Hepatic stellate cell (primary cell): ENCODE data around the gene APCDD1.

Experiments used
- DNase-seq: peaks from one replicate; pipeline ENCODE4 v3.0.0; 2011; ENCODE audit warnings: low spot score

The APCDD1 gene

DNA sequence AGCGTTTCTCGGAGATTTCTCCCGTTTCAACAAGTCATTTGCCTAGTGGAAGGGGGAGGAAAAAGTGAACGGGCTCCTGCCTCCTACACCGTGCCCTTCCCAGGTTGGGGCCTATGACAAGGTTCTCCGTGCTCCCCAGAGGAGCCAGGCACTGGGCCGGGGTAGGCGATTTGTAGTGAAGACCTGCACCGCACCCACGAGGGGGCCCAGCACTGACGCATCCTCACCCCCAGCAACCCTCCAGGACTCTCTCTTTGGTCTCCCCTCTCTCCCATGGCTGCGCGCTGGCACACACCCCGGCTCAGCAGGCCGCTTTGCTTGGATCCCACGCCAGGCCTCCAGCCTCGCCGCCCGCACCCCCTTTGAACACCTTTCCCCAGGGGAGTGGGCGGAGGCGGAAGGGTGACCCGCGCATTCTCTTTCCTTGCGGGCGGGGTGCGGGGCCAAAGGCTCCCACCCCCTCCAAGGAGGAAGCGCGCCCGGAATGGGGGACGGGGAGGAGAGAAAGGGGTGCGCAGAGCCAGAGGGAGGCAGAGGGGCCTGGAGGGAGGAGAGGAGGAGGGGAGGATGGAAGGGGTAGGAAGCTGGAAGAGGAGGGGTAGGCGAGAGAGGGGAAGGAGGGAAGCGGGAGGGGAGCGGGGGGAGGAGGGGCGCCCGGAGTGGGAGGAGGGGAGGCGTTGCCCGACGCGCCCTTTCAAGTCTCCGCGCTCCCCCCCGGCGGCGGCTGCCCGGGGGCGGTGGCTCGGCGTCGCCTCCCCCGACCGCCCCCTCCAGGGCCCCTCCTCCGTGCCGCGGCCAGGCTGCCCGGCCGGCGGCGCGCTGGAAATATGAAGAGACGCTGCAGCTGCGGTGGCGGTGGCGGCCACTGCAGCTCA lies at the start of gene APCDD1:
TSS of gene APCDD1 (plus strand) at position 830 of the 875 bp plus-strand sequence. CDS start 347 bp downstream, outside the sequence.
- DNase-seq = no peak

DNA sequence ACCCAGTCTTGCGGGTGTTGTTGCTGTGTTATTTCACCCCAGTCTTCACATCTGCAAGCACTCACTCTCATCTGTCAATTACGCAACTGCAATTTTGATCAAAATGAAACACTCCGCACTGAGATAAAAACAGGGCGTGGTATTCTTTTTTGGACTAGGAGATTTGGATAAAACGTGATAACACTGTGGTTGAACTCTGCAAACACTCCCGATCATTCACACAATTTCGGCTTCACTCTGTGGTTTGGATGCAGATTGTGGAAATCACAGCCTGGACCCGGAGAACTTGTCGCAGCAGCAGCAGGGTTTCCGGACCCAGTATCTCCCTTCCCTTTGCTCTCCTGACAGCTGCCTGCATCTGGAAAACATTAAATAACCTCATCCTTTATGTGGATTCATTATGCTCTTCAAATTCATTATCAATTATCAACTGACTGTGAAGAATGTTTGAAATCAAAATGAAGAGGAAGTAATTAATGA lies 49.4 kb upstream of the APCDD1 start:
- DNase-seq = no peak

- no peak for DNase-seq
These were observed 48.4 kb upstream of the APCDD1 start for GRCh38 chr18:10405816-10406663.

DNA sequence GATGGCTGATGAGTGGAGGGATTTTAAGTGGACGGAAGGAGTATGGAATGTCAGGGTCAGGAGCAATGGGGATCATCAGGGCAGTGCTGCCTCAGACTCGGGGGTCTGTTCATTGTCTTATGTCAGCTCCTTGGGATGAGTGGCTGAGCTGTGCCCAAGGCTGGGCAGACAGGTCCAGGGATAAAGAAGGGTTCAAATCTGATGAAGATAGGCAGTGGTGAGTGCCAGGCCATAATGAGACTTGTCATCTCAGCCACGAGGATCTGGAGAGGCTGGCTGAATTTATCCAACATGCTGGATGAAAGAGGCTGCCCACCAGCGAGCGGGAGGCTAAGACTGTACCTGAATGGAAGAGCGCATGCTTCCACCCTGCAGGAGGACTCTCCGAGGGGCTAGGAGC lies 46.3 kb upstream of the APCDD1 start:
- DNase-seq = no peak

DNA sequence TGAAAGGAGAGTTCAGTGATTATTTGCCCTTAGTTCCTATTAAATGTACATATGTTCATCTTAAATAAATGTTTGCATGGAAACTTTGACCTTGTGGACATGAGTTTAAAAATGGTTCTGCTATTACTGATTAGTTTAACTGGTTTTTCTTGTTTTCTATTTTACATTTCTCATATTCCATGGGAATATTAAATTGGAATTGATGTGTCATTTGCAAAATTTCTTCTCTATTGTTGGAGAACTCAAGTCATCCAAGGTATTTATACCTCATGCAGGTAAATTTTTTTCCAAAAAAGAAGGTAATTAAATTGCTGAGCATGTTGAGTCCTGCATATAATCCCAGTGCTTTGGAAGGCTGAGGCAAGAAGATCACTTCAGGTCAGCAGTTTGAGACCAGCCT lies 45.4 kb upstream of the APCDD1 start:
- DNase-seq = no peak

- DNase-seq = no peak
These were observed 43.7 kb upstream of the APCDD1 start for GRCh38 chr18:10410472-10411308.

GRCh38 chr18:10412933-10413332 lies 41.5 kb upstream of the APCDD1 start:
- DNase-seq = no peak

DNA sequence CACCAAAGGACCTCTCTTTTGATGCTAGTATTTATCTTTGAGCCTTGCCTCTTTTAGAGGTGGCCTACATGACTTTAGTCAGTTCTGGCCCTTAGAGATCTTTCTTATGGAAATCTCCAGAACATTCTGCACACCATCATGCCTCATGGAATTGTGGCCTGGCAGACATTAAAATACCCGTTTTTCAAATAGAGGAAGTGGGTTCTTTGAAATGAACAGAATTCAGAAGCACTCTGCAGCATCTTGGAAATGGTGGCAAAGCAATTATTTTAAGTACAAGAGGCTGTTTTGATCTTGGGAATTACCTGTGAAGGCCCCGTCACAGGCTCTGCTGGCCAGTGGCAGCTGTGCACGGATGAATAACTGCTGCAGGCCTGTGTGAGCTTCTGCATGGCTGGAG lies 40.7 kb upstream of the APCDD1 start:
- no peak for DNase-seq

DNA sequence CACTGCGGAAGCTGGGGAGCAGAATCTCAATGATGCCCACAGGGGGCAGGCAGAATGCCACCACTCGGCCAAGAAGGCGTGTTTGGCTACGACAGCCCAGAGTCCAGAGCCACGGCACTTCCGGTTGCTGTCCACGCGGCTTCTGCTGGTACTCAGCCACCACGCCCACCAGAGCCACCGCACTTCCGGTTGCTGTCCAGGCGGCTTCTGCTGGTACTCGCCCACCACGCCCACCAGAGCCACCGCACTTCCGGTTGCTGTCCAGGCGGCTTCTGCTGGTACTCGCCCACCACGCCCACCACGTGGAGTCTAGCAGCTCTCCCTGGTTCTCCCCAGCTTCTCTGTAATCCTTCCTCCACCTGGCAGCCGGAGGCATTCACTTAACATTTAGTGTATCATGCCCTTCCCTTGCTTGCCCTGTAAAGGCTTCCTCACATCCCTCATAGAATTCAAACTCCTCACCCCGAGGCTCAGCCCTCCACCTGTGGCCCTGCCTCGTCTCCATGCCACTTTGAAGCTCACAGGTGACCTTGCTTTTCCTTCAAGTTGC lies 40.1 kb upstream of the APCDD1 start:
- DNase-seq = no peak

DNA sequence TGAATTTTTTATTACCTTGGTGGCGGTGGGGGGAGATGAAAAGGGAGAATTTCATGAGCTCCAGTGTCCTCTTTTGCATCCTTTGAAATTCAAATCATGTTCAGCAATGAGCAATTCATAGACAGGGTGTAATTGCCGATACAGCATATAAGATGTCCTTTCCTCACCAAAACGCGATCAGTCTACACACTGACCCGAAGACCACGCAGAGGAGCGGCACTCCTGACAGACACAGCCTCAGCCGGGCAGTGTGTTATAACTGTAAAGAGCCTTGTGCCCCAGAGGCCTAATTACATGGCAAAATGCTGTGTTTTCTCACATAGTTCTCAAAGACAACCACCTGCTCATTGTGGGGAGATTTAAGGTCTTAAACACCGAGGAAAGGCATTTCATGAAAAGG lies 38.4 kb upstream of the APCDD1 start:
- no peak for DNase-seq

- DNase-seq = no peak
These were observed 37.2 kb upstream of the APCDD1 start for GRCh38 chr18:10417191-10417590.

DNA sequence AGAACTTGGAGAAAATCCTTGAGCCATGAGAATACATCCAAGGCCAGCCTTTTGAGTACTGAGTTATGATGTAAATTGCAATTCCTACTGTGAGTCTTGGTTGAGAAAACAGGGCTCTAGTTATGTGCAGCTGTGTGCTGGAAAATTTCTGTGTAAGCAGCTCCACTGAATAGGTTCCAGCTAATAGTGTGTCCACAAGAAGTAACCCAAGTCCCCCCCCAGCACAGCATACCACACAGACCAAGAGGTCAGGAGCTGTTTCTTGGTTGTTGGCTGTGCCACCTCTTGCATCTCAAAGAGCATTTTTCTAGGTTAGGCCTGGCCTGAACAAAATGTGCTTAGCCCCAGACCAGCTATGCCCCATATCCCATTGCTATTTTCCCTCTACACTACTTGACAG lies 36.8 kb upstream of the APCDD1 start:
- DNase-seq = no peak

DNA sequence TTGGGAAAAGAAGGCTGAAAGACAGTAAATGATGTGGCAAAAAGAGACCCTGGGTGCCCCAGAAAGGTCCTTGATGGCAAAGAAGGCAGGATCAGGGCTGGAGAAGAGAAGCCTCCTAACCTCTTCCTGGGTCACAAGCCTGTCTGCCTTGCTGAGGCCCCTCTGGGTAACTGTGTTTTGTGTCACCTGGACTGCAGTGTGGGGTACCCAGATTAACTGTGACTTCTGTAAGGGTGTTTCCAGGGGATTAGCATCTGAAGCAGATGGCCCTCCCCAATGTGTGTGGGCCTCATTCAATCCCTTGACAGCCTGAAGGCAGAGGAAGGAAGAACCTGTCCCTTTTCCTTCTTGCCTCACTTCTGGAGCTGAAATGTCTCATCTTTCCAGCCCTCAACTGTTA lies 35.6 kb upstream of the APCDD1 start:
- DNase-seq = no peak

GRCh38 chr18:10419420-10420103 lies 34.9 kb upstream of the APCDD1 start:
- DNase-seq = no peak

DNA sequence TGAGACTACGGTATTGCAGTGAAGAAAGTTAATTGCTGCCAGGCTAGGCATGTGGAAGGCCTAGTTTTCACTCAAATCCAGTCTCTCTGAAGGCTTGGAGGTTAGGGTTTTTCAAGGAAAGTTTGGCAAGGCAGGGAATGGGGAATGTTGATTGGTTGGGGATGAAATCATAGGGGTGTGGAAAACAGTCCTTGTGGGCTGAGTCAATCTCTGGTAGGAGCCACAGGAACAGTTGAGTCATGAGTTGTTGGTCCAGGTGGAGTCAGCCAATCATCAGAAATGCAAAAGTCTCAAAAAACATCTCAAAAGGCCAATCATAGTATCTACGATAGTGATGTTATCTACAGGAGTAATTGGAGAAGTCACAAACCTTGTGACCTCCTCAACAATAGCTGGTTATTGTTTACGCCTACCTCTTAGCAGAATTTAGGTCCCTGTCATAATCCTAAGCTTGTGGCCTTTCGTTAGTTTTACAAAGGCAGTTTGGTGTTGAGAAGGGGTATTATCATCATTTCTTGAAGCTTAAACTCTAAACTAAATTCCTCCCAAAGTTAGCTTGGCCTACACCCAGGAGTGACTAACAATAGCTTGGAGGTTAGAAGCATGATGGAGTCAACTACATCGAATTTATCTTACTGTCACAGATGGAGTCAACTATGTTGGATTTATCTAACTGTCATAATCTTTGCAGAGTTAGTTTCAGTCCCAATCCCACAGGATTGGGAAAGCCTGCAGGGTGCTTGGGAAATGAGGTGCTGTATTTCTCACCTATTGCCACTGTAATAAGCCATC lies 33.7 kb upstream of the APCDD1 start:
- DNase-seq = no peak

DNA sequence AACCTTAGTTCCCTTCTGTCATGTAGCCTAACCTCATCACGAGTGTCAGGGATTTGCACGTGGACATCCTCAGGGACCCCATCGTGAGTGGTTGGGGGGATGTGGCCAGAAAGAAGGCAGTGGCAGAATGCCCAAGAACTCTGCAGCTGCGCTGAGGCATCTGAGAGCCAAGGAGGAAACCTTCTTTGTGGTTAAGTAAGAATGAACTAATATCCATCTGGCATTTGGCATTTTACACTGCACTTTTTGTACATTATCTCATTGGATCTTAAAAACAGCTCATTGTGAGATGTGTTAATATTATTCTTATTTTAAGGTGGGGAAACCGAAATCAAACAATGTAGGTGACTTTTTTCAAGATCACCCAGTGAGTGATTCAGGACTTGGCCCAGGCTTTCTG lies 32.6 kb upstream of the APCDD1 start:
- no peak for DNase-seq

- DNase-seq = no peak
These were observed 31.7 kb upstream of the APCDD1 start for GRCh38 chr18:10422731-10423130.

DNA sequence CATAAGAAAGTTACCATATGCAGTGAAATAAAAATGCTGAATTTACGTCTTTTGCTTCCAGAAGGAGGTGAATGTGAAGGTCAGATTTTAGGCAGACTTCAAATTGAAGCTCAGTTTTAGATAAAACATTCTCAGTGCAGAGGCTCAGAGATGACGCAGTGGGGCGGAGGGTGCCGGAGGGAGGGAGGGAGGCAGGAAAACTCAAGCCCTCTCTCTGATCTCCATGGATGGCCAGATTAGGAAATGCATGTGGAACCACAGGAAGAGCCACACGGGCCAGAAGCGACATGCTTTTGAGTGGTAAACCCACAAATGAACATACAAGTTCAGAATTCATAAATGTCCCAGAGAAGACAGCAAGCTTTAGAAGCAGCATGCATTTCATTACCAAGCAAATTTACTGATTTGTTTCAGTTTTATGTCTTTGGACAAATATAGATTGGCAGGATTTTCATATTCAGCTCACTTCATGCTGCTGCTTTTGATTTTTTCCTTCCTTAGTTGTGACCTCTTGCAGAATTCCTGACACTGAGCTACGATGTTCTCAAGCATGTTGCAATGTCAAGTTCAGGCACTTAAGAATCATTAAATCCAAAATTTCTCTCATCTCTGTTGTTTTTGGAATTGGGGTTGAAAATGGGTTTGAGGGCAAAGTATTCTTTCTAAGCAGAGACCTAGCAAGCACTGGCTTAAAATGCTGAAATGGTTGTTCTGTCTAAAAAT lies 29.7 kb upstream of the APCDD1 start:
- DNase-seq = no peak

DNA sequence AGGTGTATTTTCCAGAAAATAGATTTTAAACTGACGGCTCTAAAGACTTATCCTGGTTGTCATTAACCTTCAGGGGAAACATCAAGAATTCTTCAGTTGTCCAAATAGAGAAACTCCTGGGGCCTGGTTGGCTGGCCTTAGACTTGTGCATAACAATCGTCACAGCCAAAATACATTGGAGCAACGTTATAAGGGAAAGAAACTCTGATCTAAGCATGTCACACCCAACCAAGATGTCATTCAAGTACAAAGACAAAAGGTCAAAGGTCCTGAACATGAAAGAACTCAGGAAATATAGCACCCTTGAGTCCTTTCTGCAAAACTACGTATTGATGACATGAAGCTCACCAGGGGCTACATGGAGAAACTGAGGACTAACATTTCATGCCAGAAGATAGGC lies 23.8 kb upstream of the APCDD1 start:
- no peak for DNase-seq

DNA sequence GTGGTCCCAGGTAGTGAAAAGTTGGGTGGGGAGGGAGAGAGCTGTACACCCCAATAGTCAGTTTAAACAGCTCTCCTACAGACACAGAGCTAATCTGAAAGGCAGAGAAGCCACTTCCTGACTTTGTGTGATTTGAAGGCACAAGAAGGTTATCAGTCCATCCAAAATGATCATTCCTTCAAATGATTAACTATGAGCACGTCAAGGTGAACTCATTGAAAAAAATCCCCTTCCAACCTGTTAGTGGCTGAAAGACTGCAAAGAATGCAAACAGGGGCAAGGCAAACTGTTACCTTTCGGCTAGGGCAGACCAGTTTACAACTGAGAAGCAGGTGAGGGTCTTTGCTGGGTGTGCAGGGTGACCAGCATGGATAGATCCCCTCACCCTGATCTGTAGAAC lies 22.8 kb upstream of the APCDD1 start:
- no peak for DNase-seq
